Measurements from ENCODE around the gene WASF2.

GRCh38 chr1:27430903-27431600, 58.9 kb downstream of the WASF2 start:
- peak in 2 of 4 experiments; percentile 16 to 43 for TF ChIP-seq CTCF (IDR thresholded peaks at IDR 0.05)
- peak; percentile 65 for TF ChIP-seq POLR2AphosphoS5 (IDR thresholded peaks at IDR 0.05)
- TF ChIP-seq POLR2A (IDR thresholded peaks at IDR 0.05): no peak
